Hematopoietic multipotent progenitor cell treated with erythropoietin and hydrocortisone succinate and interleukin-3 and kit ligand, for 6 days (in vitro differentiated cells): Measurements from ENCODE around the gene ADAMTSL3.

Source experiments
- DNase-seq: peaks from one replicate; pipeline ENCODE4 v3.0.0-alpha.2; 2015

ADAMTSL3 gene

GRCh38 chr15:83844742-83845141 is 190.8 kb downstream of the ADAMTSL3 start:
- no peak for DNase-seq

- no peak for DNase-seq
These were observed 191.3 kb downstream of the ADAMTSL3 start for GRCh38 chr15:83845230-83845629.

- DNase-seq = no peak
These were observed 192.9 kb downstream of the ADAMTSL3 start for GRCh38 chr15:83846847-83847246.

GRCh38 chr15:83848315-83849050 is 194.6 kb downstream of the ADAMTSL3 start:
- DNase-seq = no peak

DNA sequence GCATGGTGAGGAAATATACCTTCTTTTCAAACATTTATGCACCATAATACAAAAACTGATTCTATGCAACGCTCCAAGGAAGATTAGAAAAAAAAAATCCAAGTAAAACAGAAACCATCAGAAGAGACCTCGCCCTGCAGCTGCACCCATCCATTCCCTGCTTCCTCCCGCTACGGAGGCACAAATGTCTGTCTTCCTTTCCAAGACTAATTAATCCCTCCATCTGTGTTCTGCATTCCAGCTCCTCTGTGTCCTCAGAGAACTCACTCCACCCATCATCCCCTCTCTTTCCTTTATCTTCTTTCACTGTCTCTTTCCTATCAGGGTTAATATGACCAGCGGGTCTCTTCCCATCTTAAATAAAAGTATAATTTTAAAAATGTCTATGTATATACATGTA is 196.1 kb downstream of the ADAMTSL3 start:
- no peak for DNase-seq

DNA sequence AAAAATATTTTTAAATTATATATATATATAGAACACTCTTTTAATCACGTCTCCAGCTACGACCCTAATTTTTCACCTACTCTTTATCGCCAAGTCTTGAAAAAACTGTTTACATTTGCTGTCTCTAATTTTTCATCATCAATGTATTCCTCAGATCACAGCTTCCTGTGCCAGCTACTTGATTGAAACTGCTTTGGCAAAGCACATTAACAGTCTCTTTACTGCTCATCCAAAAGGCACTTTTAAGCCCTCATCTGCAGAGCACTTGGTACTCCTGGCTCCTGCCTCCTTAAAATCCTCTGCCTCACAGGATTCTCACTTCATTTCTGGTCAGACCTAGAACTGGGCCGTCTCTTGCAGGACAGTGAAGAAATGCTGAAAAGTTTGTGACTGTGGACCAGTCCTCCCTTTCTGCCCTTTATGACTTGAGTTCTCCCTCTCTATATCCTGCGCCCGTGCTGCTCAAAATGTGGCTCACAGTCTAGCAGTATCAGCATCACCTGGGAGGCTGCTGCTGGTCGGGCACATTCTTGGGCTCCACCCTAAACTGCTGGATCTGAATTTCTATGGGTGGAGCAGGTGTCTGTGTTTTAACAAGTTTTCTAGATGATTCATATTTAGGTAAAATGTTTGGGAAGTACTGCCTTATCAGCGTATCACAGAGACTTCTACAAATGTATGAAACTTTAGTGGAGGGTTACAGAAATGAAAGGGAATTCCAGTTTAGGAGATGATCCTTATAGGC is 196.8 kb downstream of the ADAMTSL3 start:
- no peak for DNase-seq

GRCh38 chr15:83853232-83853631 is 199.3 kb downstream of the ADAMTSL3 start:
- DNase-seq = no peak

- DNase-seq = no peak
These were observed 200.4 kb downstream of the ADAMTSL3 start for GRCh38 chr15:83854321-83854720.

DNA sequence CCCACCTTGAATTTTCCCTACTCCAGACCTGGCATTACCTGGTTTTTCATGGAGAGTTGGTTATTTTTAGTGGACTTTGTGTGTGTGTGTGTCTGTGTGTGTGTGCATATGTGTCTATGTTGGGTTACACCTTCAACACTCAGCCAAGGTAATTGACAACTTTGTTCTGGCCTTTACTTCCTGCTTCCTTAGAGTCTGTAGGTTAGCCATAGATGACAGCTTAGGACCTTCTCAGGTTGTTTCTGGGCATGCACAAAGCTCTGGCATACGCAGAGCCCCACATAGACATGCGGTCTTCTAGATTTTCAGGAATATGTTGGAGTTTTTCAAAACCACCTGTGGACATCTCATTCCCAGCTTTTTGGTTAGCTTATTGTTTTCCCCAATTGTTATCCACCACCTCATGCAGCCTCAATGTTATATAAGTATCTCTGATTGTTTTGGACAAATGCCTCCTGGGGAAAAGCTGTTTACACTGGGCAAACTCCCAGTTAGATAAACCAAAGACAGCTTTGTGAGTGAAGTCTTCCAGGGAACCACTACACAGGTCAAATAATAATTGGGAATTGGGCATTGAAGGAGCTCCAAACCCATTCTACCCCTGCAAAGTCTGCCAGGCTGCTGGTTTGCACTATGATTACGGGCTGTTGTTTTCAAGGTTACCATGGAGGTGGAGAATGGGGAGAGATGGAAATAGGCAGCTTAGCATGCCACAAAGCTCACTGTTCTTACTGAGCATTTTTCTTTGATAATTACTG is 201.2 kb downstream of the ADAMTSL3 start:
- DNase-seq = no peak

DNA sequence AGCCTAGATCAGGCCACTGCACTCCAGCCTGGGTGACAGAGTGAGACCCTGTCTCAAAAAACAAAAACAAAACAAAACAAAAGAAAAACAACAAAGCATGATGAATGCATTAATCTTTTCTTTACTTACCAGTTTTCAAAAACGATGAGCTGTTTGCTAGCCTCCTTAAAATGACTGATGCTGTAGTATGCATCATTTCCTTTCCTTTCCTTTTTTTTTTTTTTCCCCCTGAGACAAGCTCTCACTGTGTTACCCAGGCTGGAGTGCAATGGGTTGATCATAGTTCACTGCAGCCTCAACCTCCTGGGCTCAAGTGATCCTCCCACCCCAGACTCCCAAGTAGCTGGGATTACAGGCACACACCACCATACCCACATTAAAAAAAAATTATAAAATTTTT is 202.0 kb downstream of the ADAMTSL3 start:
- DNase-seq = no peak

- DNase-seq = no peak
These were observed 205.0 kb downstream of the ADAMTSL3 start for GRCh38 chr15:83858820-83859505.

- no peak for DNase-seq
These were observed 212.8 kb downstream of the ADAMTSL3 start for GRCh38 chr15:83866692-83867091.

DNA sequence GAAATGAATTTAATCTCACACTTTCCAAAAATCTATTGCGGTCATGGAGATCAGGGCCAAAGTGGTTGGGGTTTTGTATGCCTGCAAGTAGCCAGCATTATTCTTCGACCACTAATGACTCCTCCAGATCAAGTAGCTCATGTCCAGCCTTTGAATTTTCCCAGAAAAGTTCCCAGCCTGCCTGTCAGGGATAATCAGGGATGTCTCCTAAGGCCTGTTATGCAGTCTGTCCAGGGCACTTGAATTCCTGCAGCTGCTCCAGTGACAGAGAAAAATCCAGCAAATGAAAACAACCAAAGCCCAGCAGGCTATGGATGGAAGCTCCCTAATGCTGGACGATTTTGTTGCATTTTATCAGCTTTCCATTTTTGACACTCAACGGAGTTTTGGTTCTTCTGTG is 215.4 kb downstream of the ADAMTSL3 start:
- no peak for DNase-seq

GRCh38 chr15:83871808-83872559 is 218.1 kb downstream of the ADAMTSL3 start:
- peak; percentile 36 for DNase-seq

DNA sequence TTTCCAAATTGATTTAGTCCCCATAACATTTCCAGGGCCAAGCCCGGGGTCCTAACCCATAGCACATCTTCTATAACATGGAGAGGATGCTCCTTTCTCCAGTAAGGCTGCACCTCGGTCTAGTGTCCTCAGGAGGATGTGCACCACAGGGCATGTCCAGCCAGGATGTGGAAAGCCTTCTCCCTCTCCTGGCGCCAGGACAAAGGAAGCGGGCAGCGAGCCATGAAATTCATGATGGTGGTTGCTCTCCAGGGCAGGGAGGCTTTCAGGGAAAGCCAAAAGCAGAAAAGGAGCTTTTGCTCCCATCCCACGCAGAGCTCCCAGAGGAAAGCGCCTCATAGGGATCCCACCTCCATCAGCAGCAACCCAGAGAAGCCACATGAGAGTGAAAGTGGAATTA is 220.0 kb downstream of the ADAMTSL3 start:
- DNase-seq = no peak

DNA sequence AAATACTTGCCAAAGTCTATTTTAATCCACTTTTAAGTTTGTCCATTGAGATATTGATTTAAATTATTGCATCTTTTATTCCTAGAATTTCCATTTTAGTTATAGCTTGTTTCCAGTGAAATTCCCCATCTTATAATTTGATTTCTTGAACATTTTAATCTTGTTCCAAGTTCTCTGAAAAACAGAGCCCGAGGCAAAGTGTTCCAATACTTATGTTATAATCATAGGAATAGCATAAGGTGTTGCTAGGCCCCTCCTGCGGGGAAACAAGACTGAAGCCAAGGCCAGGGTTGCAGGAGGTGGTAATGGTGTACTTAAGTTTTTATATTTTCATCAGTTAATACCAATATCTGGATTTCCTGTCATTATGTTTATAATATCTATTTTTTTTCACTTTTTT is 226.6 kb downstream of the ADAMTSL3 start:
- DNase-seq = no peak

DNA sequence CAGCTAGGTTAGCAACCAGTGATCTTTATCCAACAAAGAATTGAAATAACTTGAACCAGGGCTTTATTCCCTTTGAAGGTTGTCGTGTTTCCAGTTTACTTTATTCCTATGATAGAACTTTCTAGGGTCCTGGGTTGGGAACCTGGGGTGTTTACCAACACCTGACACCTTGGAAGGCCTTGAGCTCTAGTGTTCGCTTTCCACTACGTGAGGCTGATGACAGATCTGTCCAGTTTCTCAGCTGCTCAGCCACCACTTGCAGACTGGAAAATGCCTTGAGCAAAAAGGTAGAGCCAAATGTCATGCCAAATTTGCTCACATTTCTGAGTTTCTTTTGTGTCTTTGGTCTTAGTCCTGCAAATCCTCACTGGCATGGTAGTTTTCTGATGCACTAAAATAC is 227.2 kb downstream of the ADAMTSL3 start:
- DNase-seq = no peak

GRCh38 chr15:83886321-83886720 is 232.4 kb downstream of the ADAMTSL3 start:
- no peak for DNase-seq

DNA sequence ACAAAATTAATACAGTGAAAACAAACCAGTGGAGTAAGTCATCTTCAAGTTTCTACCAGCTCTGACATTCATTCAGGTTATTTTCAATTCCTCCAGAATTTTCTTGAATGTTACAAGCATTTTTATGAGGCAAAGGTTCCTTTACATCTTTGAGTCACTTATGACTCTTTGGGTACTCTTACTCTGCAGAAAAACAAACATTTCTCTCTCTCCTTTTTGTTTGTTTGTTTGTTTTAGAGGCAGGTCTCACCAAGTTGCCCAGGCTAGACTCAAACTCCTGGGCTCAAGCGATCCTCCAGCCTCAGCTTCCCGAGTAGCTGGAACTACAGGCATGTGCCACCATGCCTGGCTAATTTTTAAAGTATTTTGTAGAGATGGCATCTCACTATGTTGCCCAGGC is 233.5 kb downstream of the ADAMTSL3 start:
- DNase-seq = no peak

DNA sequence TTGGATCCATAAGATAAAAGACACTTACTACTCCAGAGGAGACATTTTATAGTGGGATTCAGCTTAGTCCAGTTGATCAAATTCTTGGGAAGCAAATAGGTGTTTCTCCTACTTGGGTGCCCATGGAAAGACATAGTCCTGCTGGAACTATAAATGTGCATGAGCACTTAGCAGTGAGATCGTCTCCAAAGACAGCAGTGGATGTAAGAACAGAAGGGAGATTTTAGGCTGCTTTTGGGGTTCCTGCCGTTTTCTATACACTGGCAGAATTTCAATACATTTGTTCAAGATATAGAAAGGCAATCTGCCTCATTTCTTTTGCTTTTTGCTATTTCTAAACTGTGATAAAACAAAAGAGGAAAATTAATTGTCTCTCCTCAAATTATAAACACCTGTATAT is 234.0 kb downstream of the ADAMTSL3 start:
- DNase-seq = no peak

- DNase-seq = no peak
These were observed 236.1 kb downstream of the ADAMTSL3 start for GRCh38 chr15:83889995-83890394.

GRCh38 chr15:83890587-83890986 is 236.7 kb downstream of the ADAMTSL3 start:
- DNase-seq = no peak
